GM23338 (cell line): Measurements from ENCODE around the gene PROX1. TPM values are rescaled to one million over a fixed set of nuclear protein-coding genes. Genes with fewer than 3 reads are reported as not detected.

Experiments used
- ATAC-seq: fragments of 200-7000 bp; cut with Tn5 transposase; 3 replicates; pipeline ENCODE4 v1.9.1; 2020
- DNase-seq: peaks from one replicate; pipeline ENCODE4 v3.0.0-alpha.2; 2015; ENCODE audit warnings: low spot score
- H2AFZ ChIP-seq: fragments of 200-600 bp; sonication (generic); 2 replicates; pipeline ENCODE4 v1.8.0; 2016; ENCODE audit warnings: antibody characterized with exemption, mild to moderate bottlenecking, moderate library complexity
- H3F3A ChIP-seq: fragments of 200-600 bp; sonication (generic); replicated peaks from 2 replicates; pipeline ENCODE4 v1.8.0; 2017; ENCODE audit warnings: antibody characterized with exemption, mixed run types, low read depth
- H3K27ac ChIP-seq: fragments of 200-600 bp; sonication (generic); 2 replicates; pipeline ENCODE4 v1.6.1; 2016; ENCODE audit warnings: low read depth
- H3K27me3 ChIP-seq: fragments of 200-600 bp; sonication (generic); 2 replicates; pipeline ENCODE4 v1.8.0; 2016; ENCODE audit warnings: mild to moderate bottlenecking, mixed run types, moderate library complexity; ENCODE audit not compliant: insufficient read depth
- H3K36me3 ChIP-seq: fragments of 200-600 bp; sonication (generic); 2 replicates; pipeline ENCODE4 v1.8.0; 2016; ENCODE audit warnings: mild to moderate bottlenecking; ENCODE audit not compliant: insufficient read depth
- H3K4me1 ChIP-seq: fragments of 200-600 bp; sonication (generic); 2 replicates; pipeline ENCODE4 v1.8.0; 2016; ENCODE audit warnings: mild to moderate bottlenecking, moderate library complexity; ENCODE audit not compliant: insufficient read depth
- H3K4me2 ChIP-seq: fragments of 200-600 bp; sonication (generic); 2 replicates; pipeline ENCODE4 v1.7.1; 2017; ENCODE audit warnings: mixed run types
- H3K4me3 ChIP-seq: fragments of 200-600 bp; sonication (generic); 2 replicates; pipeline ENCODE4 v1.6.1; 2016; ENCODE audit warnings: mixed run types
- H3K79me2 ChIP-seq: fragments of 200-600 bp; sonication (generic); replicated peaks from 2 replicates; pipeline ENCODE4 v1.8.0; 2017; ENCODE audit warnings: mild to moderate bottlenecking; ENCODE audit not compliant: insufficient read depth
- H3K9me2 ChIP-seq: fragments of 200-600 bp; sonication (generic); 2 replicates; pipeline ENCODE4 v1.8.0; 2017; ENCODE audit not compliant: insufficient read depth
- H4K20me1 ChIP-seq: fragments of 200-600 bp; sonication (generic); replicated peaks from 2 replicates; pipeline ENCODE4 v1.8.0; 2017; ENCODE audit warnings: mild to moderate bottlenecking; ENCODE audit not compliant: insufficient read depth
- H3K27ac Mint-ChIP-seq: 2 replicates; pipeline ENCODE4 v1.8.0; 2020; ENCODE audit warnings: inconsistent platforms, mild to moderate bottlenecking, moderate library complexity, mixed read lengths
- H3K27me3 Mint-ChIP-seq: 3 replicates; pipeline ENCODE4 v1.8.0; 2022; ENCODE audit warnings: low read depth, mild to moderate bottlenecking, moderate library complexity, mixed read lengths, inconsistent platforms; ENCODE audit not compliant: insufficient read depth, poor library complexity
- H3K36me3 Mint-ChIP-seq: 3 replicates; pipeline ENCODE4 v1.8.0; 2021; ENCODE audit warnings: low read depth, mild to moderate bottlenecking, inconsistent platforms, moderate library complexity, mixed read lengths
- H3K4me1 Mint-ChIP-seq: 3 replicates; pipeline ENCODE4 v1.8.0; 2020; ENCODE audit warnings: mild to moderate bottlenecking, inconsistent platforms, mixed read lengths
- H3K4me3 Mint-ChIP-seq: 3 replicates; pipeline ENCODE4 v1.8.0; 2021; ENCODE audit warnings: moderate library complexity, mild to moderate bottlenecking, inconsistent platforms, mixed read lengths
- H3K9me3 Mint-ChIP-seq: 3 replicates; pipeline ENCODE4 v1.8.0; 2020; ENCODE audit warnings: moderate library complexity, mild to moderate bottlenecking, inconsistent platforms, mixed read lengths
- CREB1 ChIP-seq: fragments of 250-450 bp; sonication (Bioruptor Pico); IDR thresholded peaks from 2 replicates; pipeline ENCODE4 v1.5.0; 2020; ENCODE audit warnings: low read depth, mild to moderate bottlenecking, moderate library complexity
- CTCF ChIP-seq, 2 experiments: fragments of 200-600 bp in 1 of 2; sonication (generic) in 1 of 2; conservative IDR thresholded peaks; 2 replicates each; pipeline versions ENCODE4 v1.5.1 to v1.6.1; 2016 to 2017; ENCODE audit warnings: antibody characterized with exemption in 2 of 2, low read depth in 2 of 2, mild to moderate bottlenecking in 2 of 2, moderate library complexity in 1 of 2
- ETS1 ChIP-seq: IDR thresholded peaks from 2 replicates; pipeline ENCODE4 v1.6.1; 2016; ENCODE audit warnings: antibody characterized with exemption
- JUNB ChIP-seq: IDR thresholded peaks from one replicate; pipeline ENCODE4 v1.6.1; 2016; ENCODE audit warnings: antibody characterized with exemption; ENCODE audit not compliant: unreplicated experiment
- POLR2AphosphoS5 ChIP-seq: IDR thresholded peaks from 2 replicates; pipeline ENCODE4 v1.6.1; 2016; ENCODE audit warnings: antibody characterized with exemption, low read depth
- REST ChIP-seq: IDR thresholded peaks from one replicate; pipeline ENCODE4 v1.6.1; 2018; ENCODE audit warnings: antibody characterized with exemption; ENCODE audit not compliant: unreplicated experiment
- STAT1 ChIP-seq: IDR thresholded peaks from one replicate; pipeline ENCODE4 v1.6.1; 2016; ENCODE audit warnings: antibody characterized with exemption; ENCODE audit not compliant: unreplicated experiment
- ZNF114 ChIP-seq: fragments of 250-450 bp; sonication (Bioruptor Pico); IDR thresholded peaks from 2 replicates; pipeline ENCODE4 v1.5.0; 2020; ENCODE audit warnings: mild to moderate bottlenecking, moderate library complexity
- ZNF331 ChIP-seq: fragments of 250-450 bp; sonication (Bioruptor Pico); IDR thresholded peaks from 2 replicates; pipeline ENCODE4 v1.5.0; 2020; ENCODE audit warnings: low read depth, mild to moderate bottlenecking, moderate library complexity
- ZNF462 ChIP-seq: fragments of 250-450 bp; sonication (Bioruptor Pico); IDR thresholded peaks from 2 replicates; pipeline ENCODE4 v1.5.0; 2020; ENCODE audit warnings: mild to moderate bottlenecking, moderate library complexity
- polyA plus RNA-seq: library from polyadenylated mRNA; unstranded; fragments of >200 nt; fragmentation: Nextera tagmentation; extraction: Ambion mirVana; gene quantifications from 2 replicates; pipeline ENCODE4 v1.2.1, GENCODE V29; 2016
- total RNA-seq: library from RNA; depleted of rRNA; stranded (reverse); fragments of >200 nt; shearing (Covaris generic); gene quantifications from 2 replicates; pipeline ENCODE4 v1.2.3, GENCODE V29; 2014

The PROX1 gene
- total and polyA plus RNA-seq, 2 experiments from 2014 or later = 0.49 to 0.66 TPM

- Histone ChIP-seq H3K9me2 (no peaks in the 10 kb centered on the region), H3K4me1 (peaks cover 19% of the 10 kb centered on the region), H4K20me1 (no peaks in the 10 kb centered on the region), H3K27me3 (no peaks in the 10 kb centered on the region), H3K79me2 (no peaks in the 10 kb centered on the region), H3K4me3 (no peak overlapping the region), H3K4me2 (no peak overlapping the region), H3K27ac (no peak overlapping the region), H3K36me3 (no peaks in the 10 kb centered on the region), H2AFZ (no peak overlapping the region), H3F3A (no peaks in the 10 kb centered on the region; the same call in 1 of the 2 replicates)
- H3K9me3 Mint-ChIP-seq = no peaks in the 10 kb centered on the region
- H3K27ac Mint-ChIP-seq = no peak overlapping the region
- H3K4me1 Mint-ChIP-seq = peaks cover 29% of the 10 kb centered on the region
- no peak for ATAC-seq
- TF ChIP-seq ZNF114 (CRISPR knock-in tag) (no peak), ZNF462 (no peak), ETS1 (no peak), ZNF331 (CRISPR knock-in tag) (no peak), STAT1 (no peak), JUNB (no peak), CREB1 (no peak), CTCF (conservative IDR thresholded peaks at IDR 0.05; ENCODE audit: low read depth in 2 of 2) (no peak), REST (no peak), POLR2AphosphoS5 (no peak)
- no peak overlapping the region for H3K4me3 Mint-ChIP-seq
- peaks cover 3% of the 10 kb centered on the region for H3K27me3 Mint-ChIP-seq
- DNase-seq = no peak
- H3K36me3 Mint-ChIP-seq = no peaks in the 10 kb centered on the region
These were observed 88.9 kb downstream of the PROX1 start for GRCh38 chr1:214076708-214077065.
